H9 (cell line): ENCODE data around the gene TUNAR. TPM values are rescaled to one million over a fixed set of nuclear protein-coding genes. Genes with fewer than 3 reads are reported as not detected.
A peak's percentile ranks its signal among the peaks of the same experiment; 100 is the strongest.

Experiments
- DNase-seq: peaks from one replicate; pipeline ENCODE4 v3.0.0-alpha.2; 2017
- H2AFZ ChIP-seq: one replicate; pipeline ENCODE4 v1.6.1; 2013; ENCODE audit warnings: mild to moderate bottlenecking, low read length, control low read depth, moderate library complexity
- H2AK5ac ChIP-seq: 2 replicates; pipeline ENCODE4 v1.6.1; 2013; ENCODE audit warnings: low read length, control low read depth, mixed read lengths; ENCODE audit not compliant: insufficient read length
- H2BK120ac ChIP-seq: one replicate; pipeline ENCODE4 v1.6.1; 2013; ENCODE audit warnings: low read depth, mild to moderate bottlenecking, low read length, control low read depth, inconsistent platforms; ENCODE audit not compliant: poor library complexity, severe bottlenecking
- H2BK12ac ChIP-seq: 2 replicates; pipeline ENCODE4 v1.6.1; 2013; ENCODE audit warnings: low read length, control low read depth, mixed read lengths, low read depth; ENCODE audit not compliant: insufficient read length
- H2BK15ac ChIP-seq: 2 replicates; pipeline ENCODE4 v1.6.1; 2013; ENCODE audit warnings: low read depth, low read length, control low read depth
- H2BK20ac ChIP-seq: one replicate; pipeline ENCODE4 v1.6.1; 2013; ENCODE audit warnings: low read depth, mild to moderate bottlenecking, low read length, control low read depth, inconsistent platforms; ENCODE audit not compliant: poor library complexity, severe bottlenecking
- H2BK5ac ChIP-seq: 2 replicates; pipeline ENCODE4 v1.6.1; 2013; ENCODE audit warnings: low read length, control low read depth, mixed read lengths; ENCODE audit not compliant: insufficient read length
- H3K14ac ChIP-seq: 2 replicates; pipeline ENCODE4 v1.6.1; 2013; ENCODE audit warnings: low read length, control low read depth; ENCODE audit not compliant: insufficient read depth
- H3K18ac ChIP-seq: 2 replicates; pipeline ENCODE4 v1.6.1; 2013; ENCODE audit warnings: low read depth, mild to moderate bottlenecking, mixed read lengths, low read length, control low read depth; ENCODE audit not compliant: insufficient read length
- H3K23ac ChIP-seq: 2 replicates; pipeline ENCODE4 v1.6.1; 2013; ENCODE audit warnings: low read length, control low read depth, mixed read lengths, low read depth; ENCODE audit not compliant: insufficient read length
- H3K23me2 ChIP-seq: 2 replicates; pipeline ENCODE4 v1.6.1; 2013; ENCODE audit warnings: low read depth, mild to moderate bottlenecking, mixed read lengths, low read length, control low read depth; ENCODE audit not compliant: insufficient read length, poor library complexity, severe bottlenecking
- H3K27ac ChIP-seq: 2 replicates; pipeline ENCODE4 v1.5.1; 2013; ENCODE audit warnings: low read length, control low read depth, mixed read lengths, low read depth; ENCODE audit not compliant: insufficient read length
- H3K27me3 ChIP-seq: 2 replicates; pipeline ENCODE4 v1.6.1; 2013; ENCODE audit warnings: low read length, control low read depth, inconsistent platforms; ENCODE audit not compliant: insufficient read depth
- H3K4ac ChIP-seq: 2 replicates; pipeline ENCODE4 v1.6.1; 2013; ENCODE audit warnings: low read depth, mild to moderate bottlenecking, control low read depth, inconsistent platforms, low read length, moderate library complexity
- H3K4me1 ChIP-seq: 2 replicates; pipeline ENCODE4 v1.6.1; 2013; ENCODE audit warnings: low read length, control low read depth, inconsistent platforms; ENCODE audit not compliant: insufficient read depth
- H3K4me2 ChIP-seq: 2 replicates; pipeline ENCODE4 v1.6.1; 2013; ENCODE audit warnings: low read length, control low read depth, mixed read lengths; ENCODE audit not compliant: insufficient read length, insufficient read depth
- H3K56ac ChIP-seq: 2 replicates; pipeline ENCODE4 v1.6.1; 2013; ENCODE audit warnings: low read depth, mild to moderate bottlenecking, mixed read lengths, low read length, control low read depth; ENCODE audit not compliant: insufficient read length
- H3K79me1 ChIP-seq: 2 replicates; pipeline ENCODE4 v1.6.1; 2013; ENCODE audit warnings: low read depth, mild to moderate bottlenecking, moderate library complexity, low read length, control low read depth, inconsistent platforms; ENCODE audit not compliant: insufficient read depth, poor library complexity, severe bottlenecking
- H3K79me2 ChIP-seq: 2 replicates; pipeline ENCODE4 v1.6.1; 2013; ENCODE audit warnings: low read length, control low read depth, inconsistent platforms; ENCODE audit not compliant: insufficient read depth
- H3K9ac ChIP-seq: 2 replicates; pipeline ENCODE4 v1.6.1; 2013; ENCODE audit warnings: low read length, control low read depth, mixed read lengths; ENCODE audit not compliant: insufficient read length; ENCODE audit errors: extremely low read depth
- H3K9me3 ChIP-seq: one replicate; pipeline ENCODE4 v1.6.1; 2013; ENCODE audit warnings: low read depth, low read length, inconsistent platforms; ENCODE audit not compliant: control insufficient read depth
- H3T11ph ChIP-seq: one replicate; pipeline ENCODE4 v1.6.1; 2013; ENCODE audit warnings: mild to moderate bottlenecking, low read length, control low read depth, inconsistent platforms
- H4K20me1 ChIP-seq: one replicate; pipeline ENCODE4 v1.6.1; 2013; ENCODE audit not compliant: control insufficient read depth, insufficient read length, insufficient read depth
- H4K5ac ChIP-seq: 2 replicates; pipeline ENCODE4 v1.6.1; 2013; ENCODE audit warnings: low read depth, mild to moderate bottlenecking, mixed read lengths, low read length, control low read depth; ENCODE audit not compliant: insufficient read length
- H4K8ac ChIP-seq: replicated peaks from 2 replicates; pipeline ENCODE4 v1.6.1; 2013; ENCODE audit warnings: low read length, control low read depth, mixed read lengths, low read depth; ENCODE audit not compliant: insufficient read length
- H4K91ac ChIP-seq: 2 replicates; pipeline ENCODE4 v1.6.1; 2013; ENCODE audit warnings: low read depth, mild to moderate bottlenecking, moderate library complexity, mixed read lengths, low read length, control low read depth; ENCODE audit not compliant: insufficient read length
- H3K27ac Mint-ChIP-seq, 3 experiments: 2 replicates in 2 of 3; 3 replicates in 1 of 3; pipeline ENCODE4 v1.8.0; 2020 to 2021; ENCODE audit warnings: mixed read lengths in 3 of 3, mild to moderate bottlenecking in 1 of 3, moderate library complexity in 1 of 3
- H3K27me3 Mint-ChIP-seq: 2 replicates; pipeline ENCODE4 v1.8.0; 2021; ENCODE audit warnings: low read depth, mild to moderate bottlenecking, moderate library complexity, mixed read lengths
- H3K36me3 Mint-ChIP-seq, 3 experiments: 2 replicates in 2 of 3; 3 replicates in 1 of 3; pipeline ENCODE4 v1.8.0; 2020 to 2021; ENCODE audit warnings: low read depth in 3 of 3, mixed read lengths in 3 of 3; ENCODE audit not compliant: insufficient read depth in 1 of 3
- H3K4me1 Mint-ChIP-seq, 2 experiments: 2 replicates each; pipeline ENCODE4 v1.8.0; 2020; ENCODE audit warnings: mixed read lengths in 2 of 2
- H3K4me3 Mint-ChIP-seq, 2 experiments: 2 replicates in 1 of 2; 3 replicates in 1 of 2; pipeline ENCODE4 v1.8.0; 2020 to 2021; ENCODE audit warnings: mild to moderate bottlenecking in 2 of 2, mixed read lengths in 2 of 2, moderate library complexity in 1 of 2
- H3K9me3 Mint-ChIP-seq, 2 experiments: 2 replicates in 1 of 2; 3 replicates in 1 of 2; pipeline ENCODE4 v1.8.0; 2020; ENCODE audit warnings: mild to moderate bottlenecking in 2 of 2, mixed read lengths in 2 of 2, moderate library complexity in 1 of 2
- WGBS: extraction: QIAGEN DNeasy Blood & Tissue Kit; methylation state at CpG from one replicate; pipeline ENCODE4 v1.1.7; 2013; ENCODE audit warnings: missing lambda C conversion rate, low lambda C conversion rate, mixed read lengths; ENCODE audit not compliant: insufficient read length; ENCODE audit errors: extremely low coverage; 5-methylcytosine and 5-hydroxymethylcytosine counted together
- total RNA-seq: library from RNA; stranded (reverse); gene quantifications from 2 replicates; pipeline ENCODE4 v1.2.1, GENCODE V29; 2021
- TF ChIP-seq, protein P1 (sequence below): fragments of 200-600 bp; sonication (generic); conservative IDR thresholded peaks from 3 replicates; pipeline ENCODE4 v1.8.0; 2021; ENCODE audit warnings: antibody characterized with exemption, mild to moderate bottlenecking

Gene TUNAR
- total RNA-seq, 1 experiment from 2014 or later: 26.2 TPM

DNA sequence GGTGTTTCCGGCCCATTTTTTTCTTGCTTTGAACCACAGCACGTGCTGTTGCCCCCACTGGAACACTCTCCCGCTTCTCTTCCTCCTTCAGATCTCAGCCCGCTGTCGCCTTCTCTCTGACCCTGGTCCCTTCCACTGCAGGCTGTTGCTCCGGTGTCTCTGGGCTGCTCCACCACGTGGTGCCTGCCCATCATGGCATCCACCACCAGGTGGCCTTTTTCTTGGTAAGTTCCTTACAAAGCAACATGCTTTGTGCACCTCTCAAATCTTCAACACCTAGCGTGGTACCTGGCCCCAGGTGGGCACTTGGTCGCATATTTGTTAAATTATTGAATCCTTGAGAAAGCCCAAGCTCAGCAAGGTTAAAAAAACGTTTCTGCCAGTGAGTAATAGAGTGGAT, 19.1 kb downstream of the TUNAR start:
- no CpG with 5 or more reads among the region's 10 CpGs for WGBS
- H2AFZ ChIP-seq: no peak overlapping the region
- Mint-ChIP-seq H3K4me1 (peaks cover 45 to 57% of the 10 kb centered on the region in 2 experiments), H3K36me3 (peaks cover 7 to 17% (median 13%) of the 10 kb centered on the region in 3 experiments; a peak in 5 of 7 replicates), H3K4me3 (no peak overlapping the region), H3K27me3 (peaks cover 1% of the 10 kb centered on the region; the same call in 1 of the 2 replicates), H3K9me3 (no peaks in the 10 kb centered on the region), H3K27ac (peak overlapping the region in 2 of 3 experiments; percentile 0 to 52; a peak in 2 of 7 replicates)
- no peak overlapping the region for H3K18ac ChIP-seq
- no peak overlapping the region for H2BK5ac ChIP-seq
- TF ChIP-seq, protein P1, sequence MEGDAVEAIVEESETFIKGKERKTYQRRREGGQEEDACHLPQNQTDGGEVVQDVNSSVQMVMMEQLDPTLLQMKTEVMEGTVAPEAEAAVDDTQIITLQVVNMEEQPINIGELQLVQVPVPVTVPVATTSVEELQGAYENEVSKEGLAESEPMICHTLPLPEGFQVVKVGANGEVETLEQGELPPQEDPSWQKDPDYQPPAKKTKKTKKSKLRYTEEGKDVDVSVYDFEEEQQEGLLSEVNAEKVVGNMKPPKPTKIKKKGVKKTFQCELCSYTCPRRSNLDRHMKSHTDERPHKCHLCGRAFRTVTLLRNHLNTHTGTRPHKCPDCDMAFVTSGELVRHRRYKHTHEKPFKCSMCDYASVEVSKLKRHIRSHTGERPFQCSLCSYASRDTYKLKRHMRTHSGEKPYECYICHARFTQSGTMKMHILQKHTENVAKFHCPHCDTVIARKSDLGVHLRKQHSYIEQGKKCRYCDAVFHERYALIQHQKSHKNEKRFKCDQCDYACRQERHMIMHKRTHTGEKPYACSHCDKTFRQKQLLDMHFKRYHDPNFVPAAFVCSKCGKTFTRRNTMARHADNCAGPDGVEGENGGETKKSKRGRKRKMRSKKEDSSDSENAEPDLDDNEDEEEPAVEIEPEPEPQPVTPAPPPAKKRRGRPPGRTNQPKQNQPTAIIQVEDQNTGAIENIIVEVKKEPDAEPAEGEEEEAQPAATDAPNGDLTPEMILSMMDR: peak; percentile 78
- H4K20me1 ChIP-seq: no peaks in the 10 kb centered on the region
- no peaks in the 10 kb centered on the region; the same call in 1 of the 2 replicates for H3K79me2 ChIP-seq
- H3K27me3 ChIP-seq: no peaks in the 10 kb centered on the region
- no peak overlapping the region for H2BK20ac ChIP-seq
- no peaks in the 10 kb centered on the region for H3K79me1 ChIP-seq
- no peak overlapping the region for H4K5ac ChIP-seq
- H3K23me2 ChIP-seq: no peaks in the 10 kb centered on the region
- no peak overlapping the region for H3K56ac ChIP-seq
- DNase-seq: peak; percentile 82
- H2AK5ac ChIP-seq: no peak overlapping the region
- no peak overlapping the region for H2BK15ac ChIP-seq
- no peak overlapping the region for H3K4ac ChIP-seq
- no peak overlapping the region for H3K9ac ChIP-seq
- H3K4me1 ChIP-seq: peaks cover 13% of the 10 kb centered on the region; the same call in 1 of the 2 replicates
- no peaks in the 10 kb centered on the region for H3K9me3 ChIP-seq
- no peak overlapping the region for H3K27ac ChIP-seq
- no peak overlapping the region for H3K23ac ChIP-seq
- no peak overlapping the region for H4K8ac ChIP-seq
- H2BK120ac ChIP-seq: no peak overlapping the region
- no peak overlapping the region for H3K14ac ChIP-seq
- no peak overlapping the region for H3K4me2 ChIP-seq
- H2BK12ac ChIP-seq: no peak overlapping the region
- H3T11ph ChIP-seq: no peak overlapping the region
- H4K91ac ChIP-seq: no peak overlapping the region
